HL-60 (cell line): Measurements from ENCODE around the gene GABRR1.
A peak's percentile ranks its signal among the peaks of the same experiment; 100 is the strongest.

Experiments
- DNase-seq, 2 experiments: peaks; one replicate each; pipeline ENCODE4 v3.0.0-alpha.2; 2010 to 2020; ENCODE audit warnings: low read depth in 1 of 2, low spot score in 1 of 2
- H3K27ac ChIP-seq: fragments of 250-450 bp; sonication (Bioruptor Pico); replicated peaks from 2 replicates; pipeline ENCODE4 v1.5.1; 2020; ENCODE audit warnings: mild to moderate bottlenecking, moderate library complexity
- H3K27me3 ChIP-seq: fragments of 250-450 bp; sonication (Bioruptor Pico); 2 replicates; pipeline ENCODE4 v1.5.1; 2021; ENCODE audit warnings: mild to moderate bottlenecking, moderate library complexity; ENCODE audit not compliant: insufficient read depth, poor library complexity, severe bottlenecking
- H3K4me3 ChIP-seq: replicated peaks from 2 replicates; pipeline ENCODE4 v1.5.1; 2011; ENCODE audit warnings: mild to moderate bottlenecking, control low read depth, low read length; ENCODE audit not compliant: insufficient read depth
- GABPA ChIP-seq: IDR thresholded peaks from 2 replicates; pipeline ENCODE4 v1.6.1; 2012; ENCODE audit warnings: low read depth
- POLR2AphosphoS5 ChIP-seq: IDR thresholded peaks from 2 replicates; pipeline ENCODE4 v1.6.1; 2012; ENCODE audit warnings: low read depth
- SPI1 ChIP-seq: IDR thresholded peaks from 2 replicates; pipeline ENCODE4 v1.6.1; 2012; ENCODE audit warnings: low read depth, mild to moderate bottlenecking, borderline replicate concordance
- TF ChIP-seq, protein P1 (sequence below): IDR thresholded peaks from 2 replicates; pipeline ENCODE4 v1.6.1; 2012; ENCODE audit warnings: low read depth; ENCODE audit not compliant: insufficient replicate concordance
- TF ChIP-seq, protein P2 (sequence below): IDR thresholded peaks from one replicate; pipeline ENCODE4 v1.5.1; 2011; ENCODE audit warnings: low read length, control low read depth, inconsistent platforms; ENCODE audit not compliant: insufficient read depth

GABRR1 gene

DNA sequence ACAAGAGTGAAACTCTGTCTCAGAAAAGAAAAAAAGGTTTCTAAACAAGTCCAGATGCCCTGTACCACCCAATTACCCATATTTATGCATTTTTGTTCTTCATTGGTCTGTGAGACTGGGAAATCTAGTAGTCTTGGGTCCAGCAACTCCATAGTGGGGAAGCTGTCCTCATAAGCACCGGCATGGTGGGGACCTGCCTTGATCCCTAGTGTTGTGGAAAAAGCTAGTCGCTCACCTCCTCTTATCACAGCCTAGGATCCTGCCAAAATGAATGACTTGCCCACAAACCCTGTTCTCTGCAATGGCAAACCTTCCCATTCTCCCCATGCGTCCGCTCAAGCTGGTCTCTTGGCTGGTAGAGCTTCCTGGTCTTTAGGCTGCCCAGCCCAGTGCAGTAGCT lies 38.3 kb upstream of the GABRR1 start:
- no peaks in the 10 kb centered on the region for H3K27me3 ChIP-seq
- no peak overlapping the region for H3K4me3 ChIP-seq
- no peak overlapping the region for H3K27ac ChIP-seq
- no peak for DNase-seq
- TF ChIP-seq, protein P1, sequence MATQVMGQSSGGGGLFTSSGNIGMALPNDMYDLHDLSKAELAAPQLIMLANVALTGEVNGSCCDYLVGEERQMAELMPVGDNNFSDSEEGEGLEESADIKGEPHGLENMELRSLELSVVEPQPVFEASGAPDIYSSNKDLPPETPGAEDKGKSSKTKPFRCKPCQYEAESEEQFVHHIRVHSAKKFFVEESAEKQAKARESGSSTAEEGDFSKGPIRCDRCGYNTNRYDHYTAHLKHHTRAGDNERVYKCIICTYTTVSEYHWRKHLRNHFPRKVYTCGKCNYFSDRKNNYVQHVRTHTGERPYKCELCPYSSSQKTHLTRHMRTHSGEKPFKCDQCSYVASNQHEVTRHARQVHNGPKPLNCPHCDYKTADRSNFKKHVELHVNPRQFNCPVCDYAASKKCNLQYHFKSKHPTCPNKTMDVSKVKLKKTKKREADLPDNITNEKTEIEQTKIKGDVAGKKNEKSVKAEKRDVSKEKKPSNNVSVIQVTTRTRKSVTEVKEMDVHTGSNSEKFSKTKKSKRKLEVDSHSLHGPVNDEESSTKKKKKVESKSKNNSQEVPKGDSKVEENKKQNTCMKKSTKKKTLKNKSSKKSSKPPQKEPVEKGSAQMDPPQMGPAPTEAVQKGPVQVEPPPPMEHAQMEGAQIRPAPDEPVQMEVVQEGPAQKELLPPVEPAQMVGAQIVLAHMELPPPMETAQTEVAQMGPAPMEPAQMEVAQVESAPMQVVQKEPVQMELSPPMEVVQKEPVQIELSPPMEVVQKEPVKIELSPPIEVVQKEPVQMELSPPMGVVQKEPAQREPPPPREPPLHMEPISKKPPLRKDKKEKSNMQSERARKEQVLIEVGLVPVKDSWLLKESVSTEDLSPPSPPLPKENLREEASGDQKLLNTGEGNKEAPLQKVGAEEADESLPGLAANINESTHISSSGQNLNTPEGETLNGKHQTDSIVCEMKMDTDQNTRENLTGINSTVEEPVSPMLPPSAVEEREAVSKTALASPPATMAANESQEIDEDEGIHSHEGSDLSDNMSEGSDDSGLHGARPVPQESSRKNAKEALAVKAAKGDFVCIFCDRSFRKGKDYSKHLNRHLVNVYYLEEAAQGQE: no peak
- TF ChIP-seq GABPA: no peak
- TF ChIP-seq POLR2AphosphoS5: no peak
- no peak for TF ChIP-seq SPI1
- TF ChIP-seq, protein P2, sequence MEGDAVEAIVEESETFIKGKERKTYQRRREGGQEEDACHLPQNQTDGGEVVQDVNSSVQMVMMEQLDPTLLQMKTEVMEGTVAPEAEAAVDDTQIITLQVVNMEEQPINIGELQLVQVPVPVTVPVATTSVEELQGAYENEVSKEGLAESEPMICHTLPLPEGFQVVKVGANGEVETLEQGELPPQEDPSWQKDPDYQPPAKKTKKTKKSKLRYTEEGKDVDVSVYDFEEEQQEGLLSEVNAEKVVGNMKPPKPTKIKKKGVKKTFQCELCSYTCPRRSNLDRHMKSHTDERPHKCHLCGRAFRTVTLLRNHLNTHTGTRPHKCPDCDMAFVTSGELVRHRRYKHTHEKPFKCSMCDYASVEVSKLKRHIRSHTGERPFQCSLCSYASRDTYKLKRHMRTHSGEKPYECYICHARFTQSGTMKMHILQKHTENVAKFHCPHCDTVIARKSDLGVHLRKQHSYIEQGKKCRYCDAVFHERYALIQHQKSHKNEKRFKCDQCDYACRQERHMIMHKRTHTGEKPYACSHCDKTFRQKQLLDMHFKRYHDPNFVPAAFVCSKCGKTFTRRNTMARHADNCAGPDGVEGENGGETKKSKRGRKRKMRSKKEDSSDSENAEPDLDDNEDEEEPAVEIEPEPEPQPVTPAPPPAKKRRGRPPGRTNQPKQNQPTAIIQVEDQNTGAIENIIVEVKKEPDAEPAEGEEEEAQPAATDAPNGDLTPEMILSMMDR: no peak

DNA sequence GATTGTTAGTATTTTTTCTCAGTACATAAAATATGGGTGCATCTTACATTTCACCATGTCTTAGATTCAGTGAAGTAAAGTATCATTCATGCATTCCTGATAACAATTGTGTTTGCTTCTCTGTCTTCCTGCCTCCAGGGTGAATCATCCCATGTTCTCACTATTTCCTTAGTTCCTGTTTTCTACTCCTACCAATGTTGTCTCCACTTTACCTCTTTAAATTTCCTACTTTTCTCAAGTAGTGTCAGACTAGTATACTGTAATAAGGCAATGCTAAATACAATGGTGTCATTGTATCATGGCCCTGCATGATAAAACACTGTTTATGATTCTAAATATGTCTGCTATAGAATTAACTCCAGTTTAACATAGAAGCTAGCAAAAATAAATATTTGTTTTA lies 37.4 kb upstream of the GABRR1 start:
- no peaks in the 10 kb centered on the region for H3K27me3 ChIP-seq
- H3K4me3 ChIP-seq: no peak overlapping the region
- no peak overlapping the region for H3K27ac ChIP-seq
- TF ChIP-seq SPI1 (no peak), GABPA (no peak), POLR2AphosphoS5 (no peak)
- TF ChIP-seq, protein P2: no peak
- TF ChIP-seq, protein P1: no peak
- DNase-seq: no peak

- Histone ChIP-seq H3K27ac (no peak overlapping the region), H3K4me3 (no peak overlapping the region), H3K27me3 (no peaks in the 10 kb centered on the region)
- TF ChIP-seq SPI1 (no peak), POLR2AphosphoS5 (no peak), GABPA (no peak)
- TF ChIP-seq, protein P2: no peak
- TF ChIP-seq, protein P1: no peak
- DNase-seq: peak in 1 of 2 experiments; percentile 35
Observed at GRCh38 chr6:89252907-89253306, 35.7 kb upstream of the GABRR1 start.
